ENCODE data around the gene C16orf74.

GRCh38 chr16:85724936-85725335 lies 26.0 kb downstream of the C16orf74 start:
- TF ChIP-seq CTCF (optimal IDR thresholded peaks at IDR 0.05 in 1 of 3, IDR thresholded peaks at IDR 0.05 in 1 of 3, conservative IDR thresholded peaks at IDR 0.05 in 1 of 3; ENCODE audit: extremely low read depth in 1 of 3, insufficient read depth in 2 of 3, low read length in 3 of 3) (no peak), EZH2 (IDR thresholded peaks at IDR 0.05; ENCODE audit: low read length) (no peak)

All from keratinocyte (primary cell).